Kidney (tissue), 14 donors: ENCODE results near the gene VKORC1. TPM values are rescaled to one million over a fixed set of nuclear protein-coding genes. Genes with fewer than 3 reads are reported as not detected.

Experiments
- DNase-seq, 5 donors: peaks; one replicate each; pipeline ENCODE4 v3.0.0-alpha.2; 2013 to 2020
- FAIRE-seq: peaks from 2 replicates; lab custom pipeline; 2012; peaks lifted over from hg19 to GRCh38; lab: Jason Lieb, UNC
- H3K27ac ChIP-seq, 2 donors: one replicate each; pipeline ENCODE4 v1.7.0; 2013; ENCODE audit warnings: low read depth in 2 of 2, low read length in 2 of 2, inconsistent platforms in 1 of 2
- H3K27me3 ChIP-seq: one replicate; pipeline ENCODE4 v1.7.1; 2013; ENCODE audit warnings: low read length, inconsistent platforms; ENCODE audit not compliant: control insufficient read depth, insufficient read depth
- H3K36me3 ChIP-seq, 3 donors: one replicate each; pipeline versions ENCODE4 v1.7.0 to v1.7.1; 2013; ENCODE audit warnings: low read length in 3 of 3, control low read depth in 1 of 3, inconsistent platforms in 1 of 3; ENCODE audit not compliant: insufficient read depth in 3 of 3, control insufficient read depth in 2 of 3
- H3K4me1 ChIP-seq, 3 donors: one replicate each; pipeline versions ENCODE4 v1.7.0 to v1.7.1; 2013; ENCODE audit warnings: low read length in 3 of 3, inconsistent platforms in 1 of 3, low read depth in 1 of 3; ENCODE audit not compliant: control insufficient read depth in 2 of 3, insufficient read depth in 2 of 3
- H3K4me3 ChIP-seq, 3 donors: one replicate each; pipeline versions ENCODE4 v1.7.0 to v1.8.1; 2013; ENCODE audit warnings: low read length in 3 of 3, control low read depth in 1 of 3, inconsistent platforms in 1 of 3
- H3K9ac ChIP-seq, 3 donors: one replicate each; pipeline versions ENCODE4 v1.7.0 to v1.7.1; 2013; ENCODE audit warnings: low read length in 3 of 3, control low read depth in 1 of 3, inconsistent platforms in 1 of 3
- H3K9me3 ChIP-seq, 3 donors: one replicate each; pipeline versions ENCODE4 v1.7.0 to v1.7.1; 2013; ENCODE audit warnings: low read length in 3 of 3, control low read depth in 1 of 3, inconsistent platforms in 1 of 3; ENCODE audit not compliant: control insufficient read depth in 2 of 3, insufficient read depth in 1 of 3
- intact Hi-C: fragments of 100-400 bp; cut with DNase I; formaldehyde crosslinking; loops from one replicate; pipeline ENCODE4 v1.11.1; 2022
- polyA plus RNA-seq: library from polyadenylated mRNA; stranded (reverse); fragments of 350-450 nt; fragmentation: Illumina TruSeq; extraction: RNeasy Lipid Tissue Mini Kit (QIAGEN cat#74804); gene quantifications from one replicate; pipeline ENCODE4 v1.2.3, GENCODE V29; 2014; ENCODE audit warnings: low read depth, low replicate concordance; ENCODE audit not compliant: insufficient read depth
- total RNA-seq: library from RNA; stranded (reverse); fragmentation: NEBNext Ultra II Directional; extraction: Animal tissue kit (Norgen Biotek cat#: 25700); gene quantifications from one replicate; pipeline ENCODE4 v1.2.1, GENCODE V29; 2021
- TF ChIP-seq, protein P1 (sequence below): IDR thresholded peaks from 3 replicates; pipeline ENCODE4 v1.5.1; 2012; ENCODE audit warnings: mild to moderate bottlenecking, moderate library complexity, borderline replicate concordance; ENCODE audit not compliant: insufficient read depth; ENCODE audit errors: extremely low read depth
- donor health status: control.
- donor health status: control.
- donor health status: control.
- donor health status: control.
- donor health status: control.
- donor health status: DM: yes; HTN: yes; CAD: no.
- donor health status: Normal renal cell carcinoma (clear cell type).

The VKORC1 gene
- total and polyA plus RNA-seq, 2 donors from 2014 or later = 84.7 to 209 TPM

DNA sequence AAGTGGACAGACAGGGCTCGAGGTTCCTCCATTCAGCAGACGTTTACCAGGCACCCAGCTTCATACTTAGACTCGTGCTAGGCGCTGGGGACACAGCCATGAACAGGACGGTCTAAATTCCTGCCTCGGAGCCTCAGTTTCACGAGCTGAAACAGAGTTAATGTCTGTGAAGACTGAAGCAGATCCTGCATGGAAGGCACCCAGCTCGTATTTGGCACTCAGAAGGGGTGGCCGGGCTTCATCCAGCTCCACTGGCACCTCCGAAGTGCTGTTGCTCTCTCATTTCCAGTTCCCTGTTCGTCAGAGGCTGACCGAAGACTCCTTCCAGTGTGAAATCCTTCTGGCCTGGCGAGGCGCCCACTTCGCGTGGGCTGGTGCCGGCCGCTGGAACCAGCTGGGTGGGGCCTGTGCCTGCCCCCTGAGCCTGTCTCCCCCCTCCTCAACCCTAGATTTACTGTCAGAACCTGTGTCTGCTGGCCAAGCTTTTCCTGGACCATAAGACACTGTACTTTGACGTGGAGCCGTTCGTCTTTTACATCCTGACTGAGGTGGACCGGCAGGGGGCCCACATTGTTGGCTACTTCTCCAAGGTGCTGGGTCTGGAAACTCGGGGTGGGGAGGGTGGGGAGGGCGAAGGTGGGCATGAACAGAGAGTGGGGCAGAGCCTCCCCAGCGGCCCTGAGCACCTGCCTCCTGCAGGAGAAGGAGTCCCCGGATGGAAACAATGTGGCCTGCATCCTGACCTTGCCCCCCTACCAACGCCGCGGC, 35.2 kb upstream of the VKORC1 start:
- peaks cover 3 to 35% (median 8%) of the 10 kb centered on the region in 3 donors for H3K36me3 ChIP-seq
- FAIRE-seq (no peak), DNase-seq (peak in 2 of 5 donors; percentile 34 to 89)
- H3K4me3 ChIP-seq = no peak overlapping the region
- H3K4me1 ChIP-seq = peaks cover 0 to 42% (median 13%) of the 10 kb centered on the region in 3 donors
- H3K27ac ChIP-seq = peak overlapping the region; percentile 85 to 90
- intact Hi-C loops = no loop called here
- TF ChIP-seq, protein P1, sequence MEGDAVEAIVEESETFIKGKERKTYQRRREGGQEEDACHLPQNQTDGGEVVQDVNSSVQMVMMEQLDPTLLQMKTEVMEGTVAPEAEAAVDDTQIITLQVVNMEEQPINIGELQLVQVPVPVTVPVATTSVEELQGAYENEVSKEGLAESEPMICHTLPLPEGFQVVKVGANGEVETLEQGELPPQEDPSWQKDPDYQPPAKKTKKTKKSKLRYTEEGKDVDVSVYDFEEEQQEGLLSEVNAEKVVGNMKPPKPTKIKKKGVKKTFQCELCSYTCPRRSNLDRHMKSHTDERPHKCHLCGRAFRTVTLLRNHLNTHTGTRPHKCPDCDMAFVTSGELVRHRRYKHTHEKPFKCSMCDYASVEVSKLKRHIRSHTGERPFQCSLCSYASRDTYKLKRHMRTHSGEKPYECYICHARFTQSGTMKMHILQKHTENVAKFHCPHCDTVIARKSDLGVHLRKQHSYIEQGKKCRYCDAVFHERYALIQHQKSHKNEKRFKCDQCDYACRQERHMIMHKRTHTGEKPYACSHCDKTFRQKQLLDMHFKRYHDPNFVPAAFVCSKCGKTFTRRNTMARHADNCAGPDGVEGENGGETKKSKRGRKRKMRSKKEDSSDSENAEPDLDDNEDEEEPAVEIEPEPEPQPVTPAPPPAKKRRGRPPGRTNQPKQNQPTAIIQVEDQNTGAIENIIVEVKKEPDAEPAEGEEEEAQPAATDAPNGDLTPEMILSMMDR = no peak
- no peaks in the 10 kb centered on the region for H3K9me3 ChIP-seq
- H3K27me3 ChIP-seq = no peaks in the 10 kb centered on the region
- H3K9ac ChIP-seq = peak overlapping the region in 2 of 3 donors; percentile 27 to 55

DNA sequence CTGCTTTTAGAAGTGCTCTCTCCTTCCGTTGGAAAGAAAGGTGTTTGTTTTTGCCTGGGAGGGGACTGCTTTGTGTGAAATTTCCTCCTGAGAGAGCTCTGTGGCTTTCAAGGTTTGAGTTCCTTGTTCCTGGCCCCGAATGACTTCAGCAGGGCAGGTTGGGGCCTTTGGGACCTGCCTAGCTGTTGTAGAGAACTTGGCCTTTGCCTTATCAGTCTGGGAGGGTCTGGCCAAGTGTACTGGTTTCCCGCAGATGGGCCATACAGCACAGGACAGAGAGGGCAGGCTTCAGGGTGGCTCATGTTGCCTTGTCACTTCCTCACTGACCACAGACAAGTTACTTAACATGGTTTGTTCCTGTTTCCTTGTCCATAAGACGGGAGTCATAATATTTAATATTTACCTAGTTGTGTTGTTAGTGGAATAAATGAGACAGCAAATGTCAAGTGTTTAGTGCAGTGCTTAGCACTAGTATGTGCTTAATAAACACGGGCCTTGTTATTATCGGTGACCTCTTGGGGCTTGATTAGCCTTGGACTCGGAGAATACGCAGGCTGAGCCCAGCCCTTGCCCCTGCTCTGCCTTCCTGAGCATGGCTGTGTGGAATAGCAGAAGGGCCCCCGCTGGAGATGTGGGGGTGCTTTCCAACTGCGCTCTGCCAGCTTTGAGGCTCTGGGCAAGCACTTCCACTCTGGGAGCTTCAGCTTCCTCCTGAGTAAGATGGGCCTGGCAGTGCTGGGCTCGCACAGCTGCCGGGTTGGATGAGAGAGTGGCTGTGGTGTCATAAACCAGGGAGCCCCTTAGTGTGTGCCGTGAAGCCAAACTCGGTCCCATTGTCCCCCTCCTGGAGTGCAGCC, 34.3 kb upstream of the VKORC1 start:
- peaks cover 3 to 35% (median 8%) of the 10 kb centered on the region in 3 donors for H3K36me3 ChIP-seq
- H3K4me1 ChIP-seq = peaks cover 0 to 41% (median 10%) of the 10 kb centered on the region in 3 donors
- intact Hi-C loops = no loop called here

DNA sequence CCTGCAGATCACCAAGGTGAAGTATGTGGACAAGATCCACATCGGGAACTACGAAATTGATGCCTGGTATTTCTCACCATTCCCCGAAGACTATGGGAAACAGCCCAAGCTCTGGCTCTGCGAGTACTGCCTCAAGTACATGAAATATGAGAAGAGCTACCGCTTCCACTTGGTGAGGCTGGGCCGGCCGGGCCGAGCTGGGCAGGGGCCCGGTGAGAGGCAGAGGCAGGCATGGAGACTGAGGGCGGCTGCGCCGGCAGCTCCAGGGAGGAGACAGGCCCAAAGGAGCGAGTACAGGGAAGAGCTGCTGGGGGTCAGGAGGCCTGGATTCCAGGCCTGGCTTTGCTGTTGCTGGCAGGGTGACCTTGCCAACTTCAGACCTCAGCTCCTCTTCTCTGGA, 32.6 kb upstream of the VKORC1 start:
- Histone ChIP-seq H3K27ac (no peak overlapping the region), H3K4me1 (peaks cover 0 to 34% (median 10%) of the 10 kb centered on the region in 3 donors), H3K9ac (no peak overlapping the region), H3K9me3 (no peaks in the 10 kb centered on the region), H3K4me3 (no peak overlapping the region), H3K27me3 (no peaks in the 10 kb centered on the region), H3K36me3 (peaks cover 6 to 27% (median 10%) of the 10 kb centered on the region in 3 donors)
- DNase-seq (no peak), FAIRE-seq (no peak)
- TF ChIP-seq, protein P1 = no peak
- intact Hi-C loops = no loop called here

More for the DNA sequence above, 34.3 kb upstream of the VKORC1 start:
- TF ChIP-seq, protein P1 = no peak
- Histone ChIP-seq H3K27ac (peak overlapping the region; percentile 85 to 90), H3K9ac (peak overlapping the region in 1 of 3 donors; percentile 35), H3K9me3 (no peaks in the 10 kb centered on the region), H3K27me3 (no peaks in the 10 kb centered on the region), H3K4me3 (no peak overlapping the region)
- FAIRE-seq = no peak
- peak in 1 of 5 donors; percentile 73 for DNase-seq
